Lower leg skin (tissue), 3 donors: Measurements from ENCODE around the gene ZFP36L2.

Experiments
- CTCF ChIP-seq, 3 donors: fragments of 450-650 bp; IDR thresholded peaks; one replicate each; pipeline ENCODE4 v1.5.1; 2016; ENCODE audit warnings: antibody characterized with exemption in 3 of 3, mild to moderate bottlenecking in 3 of 3, moderate library complexity in 2 of 3
- POLR2A ChIP-seq, 2 donors: fragments of 450-650 bp; IDR thresholded peaks; one replicate each; pipeline ENCODE4 v1.6.1; 2016 to 2017; ENCODE audit warnings: antibody characterized with exemption in 2 of 2, mild to moderate bottlenecking in 1 of 2, moderate library complexity in 1 of 2

DNA sequence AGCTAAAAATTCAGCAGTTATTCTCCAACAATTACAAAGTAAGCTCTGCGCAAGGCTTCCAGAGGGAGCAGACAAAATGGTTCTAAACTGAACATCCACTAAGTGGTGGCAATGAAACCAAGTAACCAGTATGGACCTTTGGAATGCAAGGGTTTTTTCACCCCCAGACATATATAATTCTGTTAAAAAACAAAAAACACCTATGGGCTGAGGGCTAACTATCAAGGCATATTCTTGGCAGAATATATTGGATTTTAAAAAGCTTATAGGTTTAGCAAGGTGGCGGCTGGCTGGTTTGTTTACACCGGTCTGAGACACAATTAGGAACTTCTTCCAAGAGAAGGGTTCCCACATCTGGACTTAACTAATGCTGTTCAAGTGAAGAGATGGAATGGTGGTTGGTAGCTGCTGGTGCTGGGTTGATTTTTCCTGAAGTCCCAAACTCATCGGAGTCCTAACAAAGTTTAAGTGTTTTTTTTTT, 2.8 kb downstream of the ZFP36L2 start:
- no peak for TF ChIP-seq CTCF (IDR thresholded peaks at IDR 0.05)
- TF ChIP-seq POLR2A (IDR thresholded peaks at IDR 0.05), result no peak
